ENCODE data around the gene NRGN.

NRGN gene

DNA sequence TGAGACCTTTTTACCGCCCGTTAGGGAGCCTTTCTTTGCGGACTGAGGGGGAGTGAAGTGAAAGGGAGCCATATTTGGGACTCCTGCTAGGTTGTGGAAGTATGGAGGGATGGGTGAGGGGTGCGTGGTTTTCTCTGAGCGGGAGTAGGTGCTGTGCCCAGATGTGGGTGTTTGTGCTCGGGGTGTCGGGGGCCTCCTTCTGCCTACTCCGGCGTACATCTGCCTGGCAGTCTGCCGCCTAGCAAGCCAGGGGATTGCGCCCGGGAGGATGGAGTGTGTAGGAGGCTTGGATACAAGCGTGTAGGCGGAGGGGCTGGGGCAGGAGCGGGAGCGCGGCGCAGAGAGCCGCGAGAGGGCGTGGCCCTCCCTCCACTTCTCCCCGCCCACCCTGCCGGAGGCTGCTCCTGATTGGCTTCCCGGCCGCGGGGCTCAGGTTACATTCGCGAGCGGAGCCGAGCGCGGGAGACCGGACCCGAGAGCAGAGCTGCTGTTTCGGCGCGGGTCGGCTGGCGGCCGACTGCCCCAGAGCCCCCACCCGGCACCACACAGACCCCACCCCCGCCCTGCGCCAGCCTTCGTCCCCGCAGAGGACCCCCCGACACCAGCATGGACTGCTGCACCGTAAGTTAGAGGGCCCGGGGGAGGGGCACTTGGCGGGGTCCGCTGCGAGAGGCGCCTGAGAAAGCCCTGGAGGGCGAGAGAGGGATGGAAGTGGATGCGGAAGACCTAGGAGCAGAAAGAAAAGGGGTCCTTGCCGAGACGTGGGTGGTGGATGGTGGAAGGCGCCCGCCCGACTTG is at the start of gene NRGN:
Gene NRGN (plus strand): TSS at position 464 of the 798 bp plus-strand sequence. CDS start 143 bp downstream, at position 607.
- DNase-seq = peak; percentile 87

DNA sequence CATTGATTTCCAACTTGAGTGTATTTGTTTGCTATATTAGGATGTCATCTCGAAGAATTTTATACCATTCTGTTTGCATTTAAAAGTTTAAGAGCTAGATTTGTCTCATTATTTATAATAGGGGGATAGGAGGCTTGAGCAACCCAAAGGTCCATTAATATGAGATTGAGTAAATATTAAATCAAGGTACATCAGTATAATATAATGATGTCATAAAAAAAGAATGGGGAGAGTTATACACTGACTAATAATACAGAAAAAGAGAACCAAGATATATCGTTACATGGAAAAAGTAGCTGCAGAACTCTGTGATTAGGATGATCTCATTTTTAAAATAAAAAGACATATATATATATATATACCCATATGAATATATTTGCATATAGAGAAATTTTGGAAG is 46.6 kb upstream of the NRGN start:
- DNase-seq = no peak

DNA sequence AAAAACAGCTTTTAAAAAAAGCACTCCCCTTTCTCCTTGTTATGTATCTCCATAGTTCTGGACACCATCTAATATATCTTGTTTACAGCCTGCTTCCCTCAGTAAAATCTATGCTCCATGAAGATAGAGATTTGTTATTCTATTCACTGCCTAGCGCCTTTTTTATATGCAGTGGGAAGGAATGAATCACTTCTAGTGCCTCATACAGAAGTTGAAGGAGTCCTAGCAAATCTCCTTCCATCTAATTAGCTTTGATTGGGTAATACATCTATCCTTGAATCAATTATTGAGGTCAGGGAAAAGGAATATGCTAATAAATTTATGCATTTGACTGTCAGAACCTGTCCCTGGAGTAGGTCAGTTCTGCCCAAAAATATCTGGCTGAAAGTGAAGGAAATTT is 40.2 kb upstream of the NRGN start:
- DNase-seq = no peak

DNA sequence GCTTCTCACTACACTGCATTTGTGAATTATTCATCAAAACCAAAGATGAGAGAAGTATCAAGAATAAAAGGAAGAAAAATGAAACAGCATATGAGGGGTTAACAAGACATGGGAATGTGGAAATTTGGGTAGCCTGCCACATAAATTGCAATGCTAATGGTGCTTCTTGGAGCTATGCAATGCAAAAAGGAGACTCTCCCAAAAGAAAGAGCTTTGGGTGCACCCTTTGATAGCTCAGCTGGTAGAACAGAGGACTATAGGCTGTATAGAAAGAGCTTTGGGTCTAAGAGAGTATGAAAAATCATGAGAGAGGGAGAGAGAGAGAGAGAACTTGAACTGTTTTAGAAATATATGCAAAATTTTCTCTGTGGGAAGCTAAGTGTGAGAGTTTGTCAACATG is 39.7 kb upstream of the NRGN start:
- DNase-seq = no peak

DNA sequence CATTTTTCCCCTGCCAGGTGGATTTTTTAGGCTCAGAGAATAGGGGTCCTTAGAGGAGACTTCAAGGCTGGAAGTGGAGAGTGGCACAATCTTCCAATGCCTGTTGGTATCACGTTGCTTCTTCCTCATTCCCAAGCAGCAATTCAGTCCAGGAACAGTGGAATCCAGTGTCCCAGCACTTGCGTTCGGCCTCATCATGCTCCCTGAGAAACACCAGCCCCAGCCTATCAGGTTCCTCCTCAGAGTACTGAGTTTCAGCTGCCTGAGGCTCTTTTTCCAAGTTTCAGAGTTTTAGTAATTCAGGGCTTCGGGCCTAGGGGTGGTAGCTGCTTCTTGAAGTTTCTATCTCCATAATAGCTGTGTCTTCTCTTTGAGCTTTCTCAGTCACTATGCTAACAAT is 31.9 kb upstream of the NRGN start:
- no peak for DNase-seq

DNA sequence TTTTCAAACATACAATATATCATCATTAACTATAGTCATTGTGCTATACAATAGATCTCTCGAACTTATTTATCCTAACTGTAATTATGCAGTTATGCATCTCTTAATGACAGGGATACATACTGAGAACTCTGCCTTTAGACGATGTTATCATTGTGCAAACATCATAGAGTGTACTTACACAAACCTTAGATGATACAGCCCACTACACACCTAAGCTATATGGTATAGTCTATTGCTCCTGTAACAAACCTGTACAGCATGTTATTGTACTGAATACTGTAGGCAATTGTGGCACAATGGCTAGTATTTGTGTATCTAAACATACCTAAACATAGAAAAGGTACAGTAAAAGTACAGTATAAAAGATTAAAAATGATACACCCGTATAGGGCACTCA is 27.4 kb upstream of the NRGN start:
- DNase-seq = no peak

DNA sequence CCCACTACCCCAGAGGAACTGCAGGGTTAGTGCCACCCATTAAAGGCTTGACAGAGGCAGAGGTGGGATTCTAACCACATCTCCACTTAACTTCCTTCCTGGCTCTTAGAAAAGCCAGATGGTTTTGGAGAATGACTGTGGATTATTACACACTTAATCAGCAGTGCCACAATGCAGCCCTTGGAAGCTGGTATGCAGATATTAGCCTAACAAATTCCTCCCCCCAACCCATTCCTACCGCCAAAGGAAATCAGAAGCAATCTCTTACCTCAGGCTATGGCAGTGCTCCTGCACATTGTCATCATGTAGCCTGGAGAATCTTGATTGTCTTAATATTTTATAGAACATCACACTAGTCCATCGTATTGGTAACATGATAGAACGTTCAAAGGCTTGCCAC is 23.2 kb upstream of the NRGN start:
- no peak for DNase-seq

DNA sequence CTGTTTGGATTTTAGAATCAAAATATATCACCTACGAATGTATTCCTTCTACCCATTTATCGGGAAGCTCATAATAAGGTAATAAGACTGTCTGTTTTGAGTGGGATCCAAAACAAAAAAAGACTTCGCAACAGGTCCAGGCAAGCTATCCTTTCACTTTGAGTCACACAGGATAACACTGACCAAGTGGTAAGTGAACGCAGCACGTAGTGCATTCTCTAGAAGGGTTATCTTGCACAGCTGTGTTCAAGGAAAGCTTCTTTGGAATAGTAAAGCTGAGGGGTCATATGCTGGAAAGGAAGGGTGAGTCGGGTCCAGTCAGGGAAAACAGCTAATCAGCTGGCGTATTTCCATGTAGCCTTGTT is 22.3 kb upstream of the NRGN start:
- DNase-seq = no peak

DNA sequence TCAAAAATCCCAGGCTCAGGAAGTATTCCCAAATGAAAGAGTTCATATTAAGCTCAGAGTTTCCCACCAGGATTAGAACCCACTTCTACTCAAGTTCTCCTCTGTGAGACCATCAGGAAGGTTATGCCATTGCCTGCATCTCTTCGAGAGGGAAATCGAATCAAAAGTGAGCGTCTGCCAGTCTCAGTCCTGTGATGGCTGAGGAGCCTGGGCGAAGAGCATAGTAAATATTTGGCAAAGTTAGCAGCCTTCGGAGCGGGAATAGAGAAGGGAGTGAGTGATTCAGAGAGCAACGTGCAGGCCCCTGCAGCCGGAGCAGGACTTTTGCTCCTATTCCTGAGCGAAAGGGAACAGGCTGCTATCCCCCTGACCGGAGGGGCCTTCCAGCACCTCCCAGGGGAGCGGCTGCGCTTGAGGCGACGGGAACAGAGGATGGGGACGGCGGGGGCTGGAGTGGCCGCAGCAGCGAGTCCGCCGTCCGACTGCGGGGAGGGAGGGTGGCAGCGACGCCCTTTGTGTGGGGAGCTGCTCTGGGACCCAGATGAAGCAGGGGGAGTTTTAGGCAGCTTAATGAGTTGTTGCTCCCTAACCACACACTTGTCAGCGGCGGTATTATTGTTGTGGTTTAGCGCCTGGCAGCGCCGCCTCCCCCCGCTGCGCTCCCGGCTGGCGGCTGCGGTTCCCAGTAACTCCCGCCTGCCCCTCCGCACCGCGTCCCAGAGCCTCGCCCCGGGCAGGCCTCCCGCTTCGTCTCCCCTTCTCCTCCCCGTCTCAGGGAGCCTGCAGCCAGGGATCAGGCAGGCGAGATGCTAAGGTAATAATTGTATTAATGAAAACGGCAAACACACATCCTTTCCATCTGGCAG is 21.7 kb upstream of the NRGN start:
- DNase-seq = no peak

DNA sequence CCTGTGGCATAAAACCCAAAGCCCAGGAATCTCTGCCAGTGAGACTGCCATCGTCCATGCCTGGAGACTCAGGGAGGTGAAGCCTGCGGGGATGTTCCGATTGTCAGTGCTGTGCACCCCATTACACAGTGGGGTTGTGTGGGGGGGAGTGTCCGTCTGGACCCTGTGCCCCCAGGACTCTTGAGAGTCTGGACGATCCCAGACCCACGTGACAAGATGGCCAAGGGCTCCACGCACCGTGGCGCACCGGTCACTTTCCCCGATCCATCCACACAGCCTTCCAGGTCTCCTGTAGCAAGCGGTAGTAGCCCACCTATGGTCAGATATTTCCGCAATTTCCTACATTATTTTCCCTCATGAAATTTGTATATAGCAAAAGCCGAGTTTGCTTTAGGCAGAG is 20.9 kb upstream of the NRGN start:
- DNase-seq = no peak

DNA sequence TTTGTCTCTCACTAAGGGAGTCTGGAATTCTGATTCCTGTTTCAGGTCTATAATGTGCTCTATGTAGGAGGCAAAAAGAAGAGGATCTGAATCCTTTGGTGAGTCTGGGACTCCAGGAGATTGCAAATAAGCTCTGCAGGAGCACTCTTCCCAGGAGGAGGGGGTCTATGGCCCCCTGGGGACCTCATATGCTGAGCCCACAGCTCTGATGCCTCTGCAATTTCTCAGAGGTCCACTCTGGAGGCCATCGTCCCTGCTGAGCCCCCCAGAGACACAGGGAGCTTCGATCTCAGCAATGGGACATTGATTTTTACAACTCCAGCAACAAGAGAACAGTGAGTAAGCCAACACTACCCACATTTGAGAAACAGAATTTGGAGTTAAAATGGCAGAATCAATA is 20.2 kb upstream of the NRGN start:
- DNase-seq = no peak

DNA sequence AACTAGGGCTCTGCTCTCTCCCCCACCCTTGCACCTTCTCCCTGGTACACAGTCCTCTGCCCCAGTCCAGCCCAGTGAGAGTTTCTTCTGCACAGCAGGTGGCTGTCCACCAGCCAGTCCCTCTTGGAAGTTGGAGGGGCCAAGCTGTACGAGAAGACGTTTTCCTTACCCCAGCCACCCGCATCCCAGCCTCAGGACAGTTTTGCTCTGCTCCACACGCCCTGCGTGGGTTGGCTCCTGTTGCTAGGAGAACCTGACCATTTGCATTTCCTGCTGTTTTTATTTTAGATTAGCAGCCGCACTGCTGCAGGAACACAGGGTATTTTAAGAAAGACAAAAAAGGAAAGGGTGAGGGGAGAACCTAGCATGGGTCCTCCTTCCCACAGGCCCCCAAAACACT is 17.6 kb upstream of the NRGN start:
- DNase-seq = no peak

DNA sequence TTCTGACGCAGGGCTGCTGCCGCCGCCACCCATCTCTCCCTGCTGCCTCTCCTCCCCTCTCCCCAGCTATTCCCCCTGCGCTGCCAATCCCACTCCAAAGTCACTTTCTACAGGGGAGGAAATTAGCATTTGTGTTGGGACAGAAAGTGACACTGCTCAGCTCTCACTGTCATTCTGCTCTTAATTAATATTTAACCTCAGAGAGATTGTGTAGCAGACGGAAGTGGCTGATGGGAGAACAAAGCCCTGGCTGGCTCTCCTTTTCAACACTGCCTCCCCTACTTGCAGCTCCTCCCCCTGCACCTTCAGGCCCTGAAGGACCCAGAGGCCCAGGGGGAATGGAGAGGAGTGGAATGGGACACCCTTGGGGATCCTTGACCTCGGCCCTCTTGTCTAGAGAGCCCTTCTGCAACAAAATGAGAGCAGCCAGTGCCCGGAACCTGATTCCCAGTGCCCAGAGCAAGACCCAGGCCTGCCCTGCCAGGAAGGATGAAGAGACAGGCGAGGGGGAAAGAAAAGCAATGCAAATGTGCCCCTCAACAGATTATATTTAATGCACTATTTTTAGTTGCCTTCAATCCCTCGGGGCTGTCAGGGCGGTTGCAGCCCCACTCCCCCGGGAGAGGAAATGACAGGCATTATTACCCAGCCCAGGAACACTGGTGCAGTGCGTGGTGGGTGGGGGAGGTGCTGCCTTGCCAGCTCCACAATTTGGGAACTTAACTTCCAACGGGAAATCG is 14.6 kb upstream of the NRGN start:
- no peak for DNase-seq

DNA sequence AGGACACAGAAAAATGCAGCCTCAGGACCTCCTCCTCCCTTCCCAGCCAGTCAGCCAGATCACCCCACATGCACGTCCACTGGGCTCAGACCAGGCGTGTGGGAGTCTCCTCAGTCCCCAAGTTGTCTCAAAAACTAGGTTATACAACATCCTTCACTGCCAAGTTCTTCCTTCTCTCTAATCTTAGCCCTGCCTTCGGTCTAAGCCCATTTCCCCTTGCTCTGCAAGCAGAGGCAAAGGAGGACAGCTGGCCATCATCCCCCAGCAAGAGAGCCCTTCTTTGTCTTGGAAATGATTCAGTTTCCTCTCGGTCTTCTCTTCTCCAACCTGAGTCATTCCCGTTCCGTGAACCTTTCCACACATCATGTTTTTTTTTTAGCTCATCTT is 14.0 kb upstream of the NRGN start:
- DNase-seq = no peak

DNA sequence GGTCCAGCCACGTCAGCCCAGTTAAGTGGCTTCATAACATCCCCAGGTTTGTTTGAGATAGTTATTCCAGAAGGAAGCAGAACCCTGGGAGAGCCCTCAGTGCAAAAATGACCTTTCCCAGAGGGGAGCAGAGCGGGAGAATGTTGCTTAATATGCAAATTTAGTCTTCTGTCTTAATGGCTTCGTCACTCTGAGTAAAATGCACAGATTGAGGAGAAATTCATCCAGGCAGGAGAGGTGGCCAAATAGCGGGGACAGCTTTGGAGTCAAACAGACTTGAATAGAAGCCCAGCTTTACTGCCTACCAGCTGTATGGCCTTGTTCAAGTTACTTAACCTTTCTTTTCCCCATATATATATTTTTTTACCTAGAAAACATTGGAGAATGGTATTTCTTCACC is 12.3 kb upstream of the NRGN start:
- DNase-seq = no peak

DNA sequence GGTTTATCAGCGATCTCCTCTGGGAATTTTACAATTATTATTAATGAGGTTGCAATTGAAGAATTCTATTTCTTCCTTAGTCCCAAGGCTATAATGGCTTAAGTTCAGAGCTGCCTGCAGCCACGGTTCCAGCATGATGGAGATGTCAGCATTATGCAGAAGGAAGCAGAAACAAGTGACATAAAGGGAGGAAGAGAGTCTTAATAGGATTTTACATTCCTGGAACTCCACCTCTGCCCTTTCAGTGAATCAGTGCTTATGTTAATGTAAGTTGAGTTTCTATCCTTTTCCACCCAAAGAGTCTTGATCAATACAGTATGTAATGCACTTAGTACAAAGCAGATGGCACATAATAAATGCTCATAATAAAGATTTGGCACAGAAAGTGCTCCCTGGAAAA is 11.6 kb upstream of the NRGN start:
- DNase-seq = no peak

DNA sequence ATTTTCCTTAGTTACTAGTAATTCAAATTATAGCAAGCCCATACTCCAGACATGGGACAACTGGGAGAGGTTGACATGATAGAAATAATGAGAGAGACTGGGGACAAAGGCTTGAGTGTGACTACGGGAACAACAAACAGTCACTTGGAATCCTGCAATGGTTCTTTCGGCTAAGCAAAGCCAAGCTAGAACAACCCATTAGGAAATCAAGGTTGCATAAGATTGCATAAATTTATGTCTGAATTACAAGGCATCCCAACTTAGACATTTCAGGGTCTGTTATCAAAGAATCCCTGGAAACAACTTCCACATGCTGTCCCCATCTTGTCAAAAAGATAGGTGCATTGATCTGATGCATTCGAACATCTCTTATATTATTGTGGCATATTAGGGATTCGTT is 10.2 kb upstream of the NRGN start:
- no peak for DNase-seq

DNA sequence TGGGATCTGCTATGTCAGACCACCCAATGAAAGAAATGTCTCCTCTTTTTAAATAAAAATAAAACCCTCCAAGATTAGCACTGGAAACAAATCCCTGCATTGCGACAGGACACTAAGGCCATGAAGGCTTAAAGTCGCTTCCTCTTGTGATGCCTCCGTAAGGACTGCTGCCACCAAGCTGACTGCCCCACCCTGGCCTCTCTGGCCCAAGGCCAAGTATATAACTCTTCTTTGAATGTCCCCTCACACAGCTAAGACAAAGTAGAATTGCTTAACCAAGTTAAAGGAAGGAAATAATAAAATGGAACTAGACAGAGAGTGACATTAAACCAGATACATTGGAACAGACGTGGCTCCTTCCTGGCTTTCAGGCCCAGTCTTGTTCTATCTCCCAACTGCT is 7.5 kb upstream of the NRGN start:
- no peak for DNase-seq

DNA sequence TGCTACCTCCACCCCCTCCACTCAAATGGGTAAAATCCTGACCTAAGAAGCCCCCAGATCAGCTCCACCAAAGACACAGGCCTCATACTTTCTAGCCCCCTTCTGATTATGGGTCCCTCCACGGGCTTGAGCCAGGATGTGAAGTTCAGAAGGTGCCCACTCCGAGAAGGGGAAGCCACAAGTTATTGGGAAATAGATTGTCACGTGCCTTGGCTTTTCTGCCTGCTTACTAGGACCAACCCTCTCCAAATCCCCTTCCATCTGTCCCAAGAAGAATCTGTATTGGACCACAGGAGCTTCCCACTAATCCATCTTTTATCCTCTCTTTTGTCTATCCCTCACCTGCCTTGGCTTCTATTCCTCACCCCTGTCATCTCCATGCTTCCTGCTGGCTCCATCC is 3.0 kb upstream of the NRGN start:
- DNase-seq = no peak

DNA sequence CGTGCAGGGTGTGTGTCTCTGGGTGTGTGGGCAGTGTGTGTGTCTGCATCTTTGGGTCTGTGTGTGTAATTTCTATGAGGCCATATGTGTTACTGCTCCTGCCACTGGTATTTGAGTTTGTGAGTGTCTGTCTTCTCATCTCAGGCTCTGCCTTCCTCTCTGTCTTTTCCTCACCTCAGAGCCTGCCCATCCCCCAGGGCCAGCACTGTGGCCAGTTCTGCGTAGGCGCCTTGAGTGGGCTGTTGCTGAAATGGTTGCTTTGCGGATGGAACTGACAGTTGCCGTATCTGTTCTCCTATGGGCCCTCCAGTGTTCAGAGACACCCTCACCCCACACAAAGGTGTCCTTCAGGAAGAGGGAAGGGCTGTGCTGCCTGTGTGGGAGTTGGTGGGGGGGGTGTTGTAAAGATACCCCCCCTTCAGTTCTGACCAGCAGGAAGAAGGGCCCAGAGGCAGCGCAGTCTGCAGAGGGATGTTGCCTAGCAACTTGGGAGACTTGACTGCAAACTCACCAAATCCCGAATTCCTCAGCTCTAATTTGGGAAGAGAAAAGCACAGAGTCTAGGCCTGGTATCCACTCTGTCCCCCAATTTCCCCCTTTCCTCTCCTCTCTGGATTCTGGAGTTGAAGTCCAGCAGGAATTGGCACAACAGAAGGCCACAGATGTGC is 2.0 kb upstream of the NRGN start:
- DNase-seq = no peak

DNA sequence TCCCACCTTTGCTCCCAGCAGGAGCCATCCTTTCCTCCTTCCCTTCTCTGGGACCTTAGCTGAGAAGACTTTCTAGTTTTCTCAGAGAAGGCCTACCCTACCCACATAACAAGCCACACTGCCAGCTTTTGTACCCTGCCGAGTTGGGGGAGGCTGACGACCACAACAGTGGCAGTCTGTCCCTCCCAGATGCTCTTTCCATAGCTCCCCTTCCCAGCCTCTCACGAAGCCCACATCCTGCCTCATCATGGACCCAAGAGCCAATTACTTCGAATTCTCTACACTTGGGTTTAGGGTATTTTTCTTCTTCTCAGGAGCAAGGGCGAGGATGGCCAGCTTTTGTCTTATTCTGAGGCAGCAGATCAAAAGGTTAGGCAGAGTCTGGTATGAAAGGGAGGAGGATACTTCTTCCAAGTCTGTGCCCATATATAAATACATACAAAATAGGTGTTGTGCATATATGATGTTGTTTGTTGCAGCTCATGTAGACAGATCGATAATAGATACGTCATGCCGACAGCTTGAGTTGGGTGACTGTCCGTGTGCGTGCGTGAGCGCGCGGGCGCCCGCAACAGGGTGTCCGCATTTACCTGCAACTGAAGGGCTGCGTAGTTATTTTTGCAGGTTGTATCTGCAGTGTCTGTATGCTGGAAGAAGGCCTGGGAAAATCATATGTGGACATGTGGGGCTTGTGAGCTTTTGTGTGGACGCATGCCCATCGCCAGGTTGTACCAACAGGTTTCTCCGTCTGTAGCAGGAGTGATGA is 846 bp upstream of the NRGN start:
- no peak for DNase-seq

DNA sequence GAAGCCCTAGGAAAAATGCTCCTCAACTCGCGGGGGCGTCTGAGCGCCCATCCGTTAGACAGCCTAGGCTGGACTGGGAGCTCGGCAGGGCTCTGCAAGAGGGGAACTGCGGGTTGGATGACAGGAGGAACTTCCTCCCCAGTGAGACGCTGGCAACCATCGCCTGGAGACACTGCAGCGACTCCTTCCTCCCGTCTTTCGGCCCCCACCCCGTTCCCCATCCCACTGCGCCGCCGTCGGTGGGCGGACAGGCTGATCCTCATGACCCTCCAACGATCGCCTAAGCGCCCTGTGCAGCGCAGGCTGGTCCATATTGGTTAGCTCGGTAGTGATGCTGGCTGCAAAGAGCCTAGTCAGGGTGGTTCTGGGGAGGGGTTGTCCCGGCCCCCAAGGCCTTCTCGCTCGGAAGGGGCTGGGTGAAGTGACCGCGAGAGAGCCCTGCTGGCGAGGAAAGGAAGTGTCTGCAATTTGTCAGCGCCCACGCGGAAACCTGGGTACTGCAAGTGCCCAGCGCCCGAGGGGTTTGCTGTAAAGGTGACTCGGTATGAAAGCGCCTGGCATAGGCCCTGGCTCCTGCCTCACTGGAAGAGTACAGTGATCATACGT is 638 bp downstream of the NRGN start:
- peak; percentile 72 for DNase-seq
